HG02938 (cell line): ENCODE results near the gene KRTAP4-2.
"Not testable (repeated sequence)": the region's sequence is repeated elsewhere in the genome, so short reads cannot be mapped to it uniquely, and the experiment has no call there.

Source experiments
- ATAC-seq: cut with Tn5 transposase; IDR thresholded peaks from one replicate; pipeline ENCODE4 v1.9.1; 2021; ENCODE audit warnings: mild to moderate bottlenecking, moderate library complexity; ENCODE audit not compliant: unreplicated experiment

The KRTAP4-2 gene

DNA sequence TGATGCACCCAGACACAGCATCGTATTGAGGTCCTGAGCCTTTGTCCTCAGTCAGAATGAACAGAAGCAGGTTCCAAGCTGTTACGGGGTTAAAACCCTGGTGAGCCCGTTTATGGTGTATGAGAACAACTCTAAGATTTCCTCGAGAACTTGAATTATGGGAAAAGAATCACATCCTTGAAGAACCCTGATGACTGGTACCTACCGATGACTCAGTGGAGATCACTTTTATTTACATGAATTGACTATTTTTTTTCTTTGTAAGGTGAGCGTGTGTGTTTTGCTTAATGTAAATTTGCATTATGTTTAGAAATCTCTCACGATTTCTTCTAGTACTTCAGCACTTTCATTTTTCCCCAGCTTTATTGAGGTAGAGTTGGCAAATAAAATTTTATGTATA, 14.2 kb downstream of the KRTAP4-2 start:
- no peak for ATAC-seq

DNA sequence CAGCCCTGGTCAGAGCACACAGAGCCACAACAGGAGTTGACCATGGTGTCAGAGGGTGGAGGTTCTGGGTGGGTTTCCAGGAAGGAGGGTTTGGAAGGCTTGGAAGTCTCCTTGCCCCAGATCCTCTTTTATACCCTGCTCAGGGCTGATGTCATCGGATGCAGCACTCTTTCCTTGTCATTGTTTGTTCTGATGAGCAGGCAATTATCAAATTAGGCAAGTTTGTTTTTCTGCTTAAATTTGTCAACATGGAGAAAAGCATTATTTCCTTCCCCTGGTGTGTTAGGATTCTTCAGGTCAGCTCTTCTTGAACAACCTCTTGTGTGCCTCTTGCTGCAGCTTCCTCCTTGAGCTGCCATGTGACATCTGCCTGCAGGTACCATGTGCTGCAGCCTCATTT, 17.4 kb downstream of the KRTAP4-2 start, which contains the start of gene KRTAP4-4:
Gene KRTAP4-4, minus strand, starts transcription at position 101 of the 400 bp plus-strand sequence. Its CDS starts 57 bp downstream, at position 44.
- ATAC-seq, result no peak

DNA sequence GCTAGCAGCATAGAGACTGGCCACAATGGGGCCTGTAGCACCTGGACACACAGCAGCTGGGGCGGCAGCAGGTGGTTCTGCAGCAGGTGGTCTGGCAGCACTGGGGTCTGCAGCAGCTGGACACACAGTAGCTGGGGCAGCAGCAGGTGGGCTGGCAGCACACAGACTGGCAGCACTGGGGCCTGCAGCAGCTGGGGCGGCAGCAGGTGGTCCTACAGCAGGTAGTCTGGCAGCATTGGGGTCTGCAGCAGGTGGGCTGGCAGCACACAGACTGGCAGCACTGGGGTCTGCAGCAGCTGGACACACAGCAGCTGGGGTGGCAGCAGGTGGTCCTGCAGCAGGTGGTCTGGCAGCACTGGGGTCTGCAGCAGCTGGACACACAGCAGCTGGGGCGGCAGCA, 17.8 kb downstream of the KRTAP4-2 start:
- not testable (repeated sequence) for ATAC-seq

DNA sequence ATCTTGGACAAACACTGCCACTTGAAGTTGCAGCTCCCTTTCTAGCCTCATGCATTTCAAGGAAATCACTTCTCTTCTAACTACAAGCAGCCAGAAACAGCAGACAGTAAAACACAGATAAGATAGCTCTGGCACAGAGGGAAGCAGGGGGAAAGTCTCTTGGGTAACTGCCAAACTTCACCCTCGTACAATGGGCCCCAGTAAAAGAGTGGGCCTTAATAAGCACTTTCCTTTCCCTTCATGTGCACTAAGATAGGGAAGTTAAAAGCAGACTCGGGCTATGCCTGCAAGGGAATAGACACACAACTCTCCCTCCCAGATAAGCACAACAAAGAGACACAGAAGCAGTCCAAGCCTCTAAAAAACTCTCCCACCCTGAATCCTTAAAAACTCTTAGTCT, 24.2 kb downstream of the KRTAP4-2 start:
- no peak for ATAC-seq

DNA sequence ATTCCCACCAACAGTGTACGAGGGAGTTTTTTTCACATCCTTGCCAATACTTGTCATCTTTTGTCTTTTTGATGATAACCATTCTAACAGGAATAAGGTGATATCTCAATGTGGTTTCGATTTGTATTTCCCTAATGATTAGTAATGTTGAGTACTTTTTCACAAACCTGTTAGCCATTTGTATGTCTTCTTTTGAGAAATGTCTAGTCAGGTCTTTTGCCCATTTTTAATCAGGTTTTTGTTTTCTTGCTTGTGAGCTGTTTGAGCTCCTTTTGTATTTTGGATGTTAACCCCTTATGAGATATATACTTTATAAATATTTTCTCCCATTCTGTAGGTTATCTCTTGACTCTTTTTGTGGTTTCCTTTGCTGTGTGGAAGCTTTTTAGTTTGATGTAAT, 26.5 kb downstream of the KRTAP4-2 start:
- ATAC-seq, result no peak

DNA sequence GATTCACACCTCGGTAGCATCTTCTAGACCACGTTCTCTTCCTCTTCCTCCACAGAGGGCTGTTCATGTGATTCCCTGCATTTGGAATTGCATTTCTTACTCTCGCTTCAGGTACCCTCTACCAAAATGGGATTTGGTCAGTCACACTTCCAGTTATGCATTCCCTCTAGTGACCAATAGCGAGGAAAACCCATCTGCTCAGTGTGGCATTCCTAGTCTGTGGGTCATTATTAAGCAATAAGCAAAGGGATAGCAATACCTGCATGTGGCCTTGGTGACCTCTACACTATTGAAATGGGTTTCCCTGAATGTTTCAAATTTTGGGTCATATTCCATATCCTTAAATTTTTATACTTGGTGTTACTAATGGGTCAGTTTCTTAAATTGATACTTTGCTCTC, 28.0 kb downstream of the KRTAP4-2 start:
- ATAC-seq, result no peak

DNA sequence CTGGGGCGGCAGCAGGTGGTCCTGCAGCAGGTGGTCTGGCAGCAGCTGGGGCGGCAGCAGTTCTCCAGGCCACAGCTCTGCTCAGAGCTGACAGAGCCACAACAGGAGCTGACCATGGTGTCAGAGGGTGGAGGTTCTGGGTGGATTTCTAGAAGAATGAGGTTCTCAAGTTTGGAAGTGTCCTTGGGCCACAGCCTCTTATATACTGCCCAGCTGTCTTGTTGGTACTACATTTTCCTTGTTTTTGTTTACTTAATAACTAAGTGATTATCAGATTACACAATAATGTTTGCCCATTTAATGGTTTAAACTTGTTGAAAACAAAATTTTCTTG, 28.4 kb downstream of the KRTAP4-2 start, which contains the start of gene KRTAP4-5:
Gene KRTAP4-5, minus strand, starts transcription at position 174 of the 334 bp plus-strand sequence. Its CDS starts 58 bp downstream, at position 116.
- ATAC-seq, result no peak

DNA sequence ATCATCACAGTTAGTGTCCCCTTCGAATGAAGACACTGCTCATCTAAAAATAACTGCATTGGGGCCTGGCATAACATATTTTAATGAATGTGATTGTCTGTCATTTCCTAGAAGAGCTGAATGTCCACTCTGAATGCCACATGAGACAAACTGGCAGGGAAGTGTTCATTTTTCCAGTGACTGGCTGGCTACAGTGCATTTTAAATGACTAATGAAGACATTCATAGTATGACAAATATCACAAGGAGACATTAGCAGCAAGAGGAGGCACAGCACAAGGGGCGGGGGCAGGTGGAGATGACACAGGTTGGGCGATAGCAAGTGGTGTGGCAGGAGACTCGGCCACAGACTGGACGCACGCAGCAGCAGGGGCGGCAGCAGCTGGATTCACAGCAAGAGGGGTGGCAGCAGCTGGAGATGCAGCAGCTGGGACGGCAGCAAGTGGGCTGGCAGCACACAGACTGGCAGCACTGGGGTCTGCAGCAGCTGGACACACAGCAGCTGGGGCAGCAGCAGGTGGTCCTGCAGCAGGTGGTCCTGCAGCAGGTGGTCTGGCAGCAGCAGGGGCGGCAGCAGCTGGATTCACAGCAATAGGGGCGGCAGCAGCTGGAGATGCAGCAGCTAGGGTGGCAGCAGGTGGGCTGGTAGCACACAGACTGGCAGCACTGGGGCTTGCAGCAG, 28.9 kb downstream of the KRTAP4-2 start:
- ATAC-seq, result not testable (repeated sequence)

DNA sequence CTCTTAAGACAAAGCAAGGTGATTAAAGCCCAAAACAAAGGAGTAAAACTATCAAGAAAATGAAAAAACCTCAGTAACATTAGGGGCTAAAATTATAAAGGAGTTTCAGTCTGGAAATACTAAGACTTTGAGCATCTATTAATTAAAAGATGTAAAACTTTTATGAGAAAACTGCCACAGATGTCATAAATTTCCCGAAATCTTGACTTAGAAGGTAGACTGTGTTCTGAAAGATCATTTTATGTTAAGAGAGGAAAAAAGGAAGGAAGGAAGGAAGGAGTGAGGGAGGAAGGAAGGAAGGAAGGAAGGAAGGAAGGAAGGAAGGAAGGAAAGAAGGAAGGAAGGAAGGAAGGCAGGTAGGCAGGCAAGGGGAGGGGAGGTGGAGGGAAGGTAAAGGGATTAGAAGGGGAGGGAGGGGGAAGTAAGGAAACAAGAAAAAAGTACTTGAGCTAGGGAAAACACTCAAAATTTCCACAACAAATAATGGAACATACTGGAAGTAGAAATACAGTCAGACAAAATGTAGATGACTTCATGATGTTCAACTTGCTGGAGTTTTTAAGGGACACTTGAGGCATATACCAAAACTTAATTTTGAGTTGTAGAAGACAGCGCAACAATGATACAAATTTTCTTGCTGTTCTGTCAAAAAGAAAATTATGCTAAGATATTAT, 30.4 kb downstream of the KRTAP4-2 start:
- ATAC-seq, result no peak

DNA sequence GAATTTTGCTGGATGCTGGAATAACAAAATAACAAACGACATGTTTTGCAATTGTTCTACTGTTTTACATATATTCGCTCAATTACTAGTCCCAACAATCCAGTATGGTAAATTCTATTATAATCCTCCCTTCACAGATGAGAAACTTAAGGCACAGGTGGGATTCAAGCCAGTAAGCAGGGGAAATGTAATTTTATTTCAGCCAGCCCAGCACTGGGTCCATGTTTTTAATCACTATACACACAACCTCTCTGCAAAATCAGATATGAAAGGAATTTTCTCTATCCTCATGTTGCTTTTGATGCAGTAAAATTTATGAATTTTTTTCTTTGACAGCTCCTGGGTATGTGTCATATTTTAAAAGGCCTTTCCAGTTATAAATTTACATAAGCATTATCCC, 32.8 kb downstream of the KRTAP4-2 start:
- ATAC-seq, result no peak

DNA sequence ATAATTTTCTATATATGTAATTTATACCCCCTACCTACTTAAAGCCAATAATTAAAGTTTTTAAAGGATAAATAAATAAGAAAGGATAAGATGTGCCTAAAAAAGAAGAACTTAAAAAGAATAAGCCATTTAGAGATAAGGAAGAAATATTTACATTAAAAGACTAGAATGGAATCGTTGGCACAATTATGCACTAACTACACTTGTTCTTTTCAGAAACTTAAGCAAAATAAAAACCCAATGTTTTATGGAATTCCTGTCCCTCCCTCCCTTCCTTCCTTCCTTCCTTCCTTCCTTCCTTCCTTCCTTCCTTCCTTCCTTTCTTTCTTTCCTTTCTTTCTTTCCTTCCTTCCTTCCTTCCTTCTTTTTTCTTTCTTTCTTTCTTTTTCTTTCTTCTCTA, 33.2 kb downstream of the KRTAP4-2 start:
- no peak for ATAC-seq

DNA sequence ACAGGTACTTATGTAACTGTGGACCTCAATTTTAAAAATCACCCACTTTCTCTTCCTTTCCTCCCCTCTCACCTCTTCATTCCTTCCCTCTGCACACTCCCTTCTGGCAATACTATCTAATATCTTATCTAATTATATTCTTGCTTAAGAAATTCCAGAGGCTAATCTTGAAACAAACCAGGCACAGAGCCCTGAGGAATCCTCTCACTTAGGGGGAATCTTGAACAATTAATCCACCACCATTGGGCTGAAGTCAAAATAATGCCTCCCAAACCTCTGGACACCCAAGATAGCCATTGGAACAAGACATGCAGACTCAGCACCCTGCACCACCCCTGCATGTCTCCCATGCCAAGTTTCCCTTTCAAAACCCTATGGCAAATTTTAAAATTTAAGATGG, 36.7 kb downstream of the KRTAP4-2 start:
- ATAC-seq, result no peak

DNA sequence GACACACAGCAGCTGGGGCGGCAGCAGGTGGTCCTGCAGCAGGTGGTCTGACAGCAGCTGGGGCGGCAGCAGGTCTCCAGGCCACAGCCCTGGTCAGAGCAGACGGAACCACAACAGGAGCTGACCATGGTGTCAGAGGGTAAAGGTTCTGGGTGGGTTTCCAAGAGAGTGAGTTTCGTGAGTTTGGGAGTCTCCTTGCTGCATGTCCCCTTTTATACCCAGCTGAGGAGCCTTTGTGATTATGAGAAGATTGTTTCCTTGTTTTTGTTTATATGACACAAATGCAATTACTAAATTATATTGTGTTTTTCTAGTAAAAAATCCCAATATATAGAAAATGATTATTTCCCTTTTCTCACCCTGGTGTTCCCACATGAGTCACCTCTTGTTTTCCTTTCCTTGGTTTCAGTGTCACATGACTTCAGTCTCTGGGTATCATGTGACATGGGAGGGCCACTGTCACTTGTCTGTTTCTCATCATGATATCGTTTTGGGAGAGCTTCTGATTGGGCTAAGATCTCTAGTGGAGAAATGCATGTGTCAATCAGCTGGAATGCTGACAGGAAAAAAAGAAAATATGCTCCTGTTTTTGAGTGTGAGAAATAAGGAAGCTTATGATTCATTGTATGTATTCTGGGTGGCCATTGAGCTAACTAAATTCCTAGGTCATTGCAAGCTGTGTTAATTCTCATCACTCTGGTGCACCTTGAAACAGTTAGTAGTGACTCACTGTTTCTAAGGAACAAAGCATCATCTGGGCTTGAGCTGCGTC, 37.5 kb downstream of the KRTAP4-2 start, which contains the start of gene KRTAP4-6:
Gene KRTAP4-6, minus strand, starts transcription at position 185 of the 772 bp plus-strand sequence. Its CDS starts 57 bp downstream, at position 128.
- ATAC-seq, result no peak

DNA sequence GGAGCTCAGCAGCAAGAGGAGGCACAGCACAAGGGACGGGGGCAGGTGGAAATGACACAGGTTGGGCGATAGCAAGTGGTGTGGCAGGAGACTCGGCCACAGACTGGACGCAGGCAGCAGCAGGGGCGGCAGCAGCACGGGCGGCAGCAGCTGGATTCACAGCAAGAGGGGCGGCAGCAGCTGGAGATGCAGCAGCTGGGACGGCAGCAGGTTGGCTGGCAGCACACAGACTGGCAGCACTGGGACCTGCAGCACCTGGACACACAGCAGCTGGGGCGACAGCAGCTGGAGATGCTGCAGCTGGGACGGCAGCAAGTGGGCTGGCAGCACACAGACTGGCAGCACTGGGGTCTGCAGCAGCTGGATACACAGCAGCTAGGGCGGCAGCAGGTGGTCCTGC, 38.2 kb downstream of the KRTAP4-2 start:
- not testable (repeated sequence) for ATAC-seq

DNA sequence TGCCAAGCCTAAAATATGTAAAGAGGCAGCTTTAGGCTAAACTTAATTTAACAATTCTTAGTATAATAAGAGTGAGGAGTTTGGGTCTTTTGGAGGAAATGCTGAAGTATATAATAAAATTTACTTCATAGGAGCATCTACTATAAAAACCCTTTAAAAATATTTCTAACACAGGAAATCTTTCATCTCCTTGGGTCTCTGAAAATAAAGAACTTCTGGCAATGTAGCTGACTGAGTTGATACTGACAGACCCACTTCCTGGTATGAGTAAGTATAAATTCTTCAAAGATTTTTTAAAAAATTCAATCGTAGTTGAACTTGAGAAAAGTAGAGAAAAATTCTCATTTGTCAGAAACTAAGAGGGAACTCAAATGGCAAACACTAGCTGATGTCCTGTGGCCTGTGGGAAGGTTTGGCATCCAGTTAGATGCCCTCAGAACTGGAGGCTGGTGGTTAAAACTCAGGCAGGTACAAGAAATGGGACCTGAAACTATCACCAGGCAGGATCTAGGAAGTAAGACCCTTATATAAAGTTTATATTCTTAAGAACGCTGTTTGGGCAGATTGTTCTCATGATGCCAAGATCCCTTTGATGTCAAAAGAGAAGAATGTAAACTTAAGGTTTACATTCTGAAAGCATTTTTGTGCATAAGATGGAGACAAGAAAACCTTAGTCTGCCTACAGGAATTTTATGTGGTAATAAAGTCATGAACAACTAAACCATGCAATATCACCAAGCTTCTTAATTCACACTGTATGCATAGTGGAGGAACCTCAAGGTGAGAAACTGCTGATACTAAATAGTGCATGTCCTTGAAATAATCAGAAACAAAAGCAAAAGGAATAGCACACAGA, 43.9 kb downstream of the KRTAP4-2 start:
- ATAC-seq, result no peak

DNA sequence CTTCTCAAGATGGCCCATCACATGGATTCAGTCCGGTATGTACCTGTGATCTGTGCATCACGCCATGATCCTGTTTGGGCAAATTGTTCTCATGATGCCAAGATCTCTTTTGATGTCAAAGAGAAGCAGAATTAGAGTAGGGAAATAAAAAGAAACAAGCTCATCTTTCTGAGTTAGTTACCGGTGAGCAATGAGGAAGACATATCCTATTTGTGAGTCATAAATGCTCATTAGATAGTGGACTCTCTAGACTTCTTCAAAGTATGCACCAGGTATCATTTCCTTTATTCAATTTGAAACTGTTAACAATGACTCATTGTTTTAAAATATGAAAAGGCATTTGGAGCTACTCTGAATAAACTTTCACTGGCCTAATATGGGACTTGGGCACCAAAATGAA, 46.0 kb downstream of the KRTAP4-2 start:
- no peak for ATAC-seq
